MM.1S (cell line): ENCODE data around the gene CTDNEP1.

ENCODE experiments used
- DNase-seq: peaks from one replicate; pipeline ENCODE4 v3.0.0-alpha.2; 2015
- H2AFZ ChIP-seq: fragments of 300-600 bp; sonication (generic); 2 replicates; pipeline ENCODE4 v1.6.0; 2016; ENCODE audit warnings: antibody characterized with exemption, low read length
- H3F3A ChIP-seq: fragments of 300-600 bp; sonication (generic); 2 replicates; pipeline ENCODE4 v1.6.1; 2016; ENCODE audit warnings: mild to moderate bottlenecking, antibody characterized with exemption, low read length, moderate library complexity, mixed read lengths; ENCODE audit not compliant: insufficient read depth
- H3K27ac ChIP-seq: fragments of 300-600 bp; sonication (generic); 2 replicates; pipeline ENCODE4 v1.5.1; 2016; ENCODE audit warnings: mild to moderate bottlenecking, low read length
- H3K27me3 ChIP-seq: fragments of 300-600 bp; sonication (generic); replicated peaks from 2 replicates; pipeline ENCODE4 v1.6.0; 2016; ENCODE audit warnings: low read length; ENCODE audit not compliant: insufficient read depth
- H3K36me3 ChIP-seq: fragments of 300-600 bp; sonication (generic); replicated peaks from 2 replicates; pipeline ENCODE4 v1.6.1; 2016; ENCODE audit warnings: mild to moderate bottlenecking, low read length, mixed read lengths; ENCODE audit not compliant: insufficient read depth
- H3K4me1 ChIP-seq: fragments of 300-600 bp; sonication (generic); 2 replicates; pipeline ENCODE4 v1.6.1; 2016; ENCODE audit warnings: low read length, mixed read lengths
- H3K4me2 ChIP-seq: fragments of 300-600 bp; sonication (generic); 2 replicates; pipeline ENCODE4 v1.6.0; 2016; ENCODE audit warnings: low read depth, low read length
- H3K4me3 ChIP-seq: fragments of 300-600 bp; sonication (generic); 2 replicates; pipeline ENCODE4 v1.5.1; 2016; ENCODE audit warnings: low read length, mixed read lengths
- H3K79me2 ChIP-seq: fragments of 300-600 bp; sonication (generic); 2 replicates; pipeline ENCODE4 v1.6.1; 2016; ENCODE audit warnings: mixed run types, low read length, mixed read lengths
- H3K9ac ChIP-seq: fragments of 300-600 bp; sonication (generic); 2 replicates; pipeline ENCODE4 v1.6.1; 2016; ENCODE audit warnings: low read length, mixed read lengths
- H3K9me2 ChIP-seq: fragments of 300-600 bp; sonication (generic); replicated peaks from 2 replicates; pipeline ENCODE4 v1.6.1; 2016; ENCODE audit warnings: mild to moderate bottlenecking, low read length, mixed read lengths; ENCODE audit not compliant: insufficient read depth
- H3K9me3 ChIP-seq: fragments of 300-600 bp; sonication (generic); replicated peaks from 2 replicates; pipeline ENCODE4 v1.6.1; 2016; ENCODE audit warnings: mild to moderate bottlenecking, low read length, mixed read lengths; ENCODE audit not compliant: insufficient read depth
- H4K20me1 ChIP-seq: fragments of 300-600 bp; sonication (generic); 2 replicates; pipeline ENCODE4 v1.6.1; 2016; ENCODE audit warnings: mild to moderate bottlenecking, low read length, moderate library complexity, mixed read lengths; ENCODE audit not compliant: insufficient read depth
- CTCF ChIP-seq: fragments of 300-600 bp; sonication (generic); IDR thresholded peaks from 2 replicates; pipeline ENCODE4 v1.5.1; 2016; ENCODE audit warnings: antibody characterized with exemption, low read length, mixed read lengths
- EZH2 ChIP-seq: fragments of 300-600 bp; sonication (generic); optimal IDR thresholded peaks from 2 replicates; pipeline ENCODE3; 2017; ENCODE audit warnings: low read depth, mild to moderate bottlenecking, antibody characterized with exemption, low read length, mixed read lengths
- EZH2phosphoT487 ChIP-seq: fragments of 300-600 bp; sonication (generic); IDR thresholded peaks from 2 replicates; pipeline ENCODE4 v1.6.1; 2018; ENCODE audit warnings: antibody characterized with exemption, low read length

CTDNEP1 gene

GRCh38 chr17:7205561-7205960 is 46.0 kb downstream of the CTDNEP1 start:
- Histone ChIP-seq H3K27ac (no peak overlapping the region), H3K79me2 (no peaks in the 10 kb centered on the region), H4K20me1 (no peaks in the 10 kb centered on the region), H3K4me3 (peak overlapping the region; percentile 55), H3K4me1 (no peaks in the 10 kb centered on the region; the same call in 1 of the 2 replicates), H3K36me3 (no peaks in the 10 kb centered on the region), H3K27me3 (peaks cover 85% of the 10 kb centered on the region), H3K9me3 (no peaks in the 10 kb centered on the region), H3K4me2 (peak overlapping the region; percentile 87), H2AFZ (peak overlapping the region; percentile 62; the same call in 1 of the 2 replicates), H3F3A (no peaks in the 10 kb centered on the region), H3K9me2 (no peaks in the 10 kb centered on the region), H3K9ac (no peak overlapping the region; the same call in 1 of the 2 replicates)
- no peak for TF ChIP-seq CTCF
- no peak for TF ChIP-seq EZH2
- no peak for DNase-seq

GRCh38 chr17:7204828-7205461 is 46.6 kb downstream of the CTDNEP1 start:
- no peaks in the 10 kb centered on the region for H3K9me3 ChIP-seq
- no peak for TF ChIP-seq CTCF
- no peak for TF ChIP-seq EZH2
- no peak for TF ChIP-seq EZH2phosphoT487
- H3K4me2 ChIP-seq: peak overlapping the region; percentile 87
- no peaks in the 10 kb centered on the region for H3K9me2 ChIP-seq
- no peaks in the 10 kb centered on the region for H3K36me3 ChIP-seq
- DNase-seq: peak; percentile 56
- peak overlapping the region; percentile 34; the same call in 1 of the 2 replicates for H3K9ac ChIP-seq
- no peaks in the 10 kb centered on the region; the same call in 1 of the 2 replicates for H3K4me1 ChIP-seq
- H2AFZ ChIP-seq: peak overlapping the region; percentile 62
- no peaks in the 10 kb centered on the region for H3K79me2 ChIP-seq
- H3K27me3 ChIP-seq: peaks cover 85% of the 10 kb centered on the region
- H3F3A ChIP-seq: no peaks in the 10 kb centered on the region
- no peaks in the 10 kb centered on the region for H4K20me1 ChIP-seq
- no peak overlapping the region for H3K27ac ChIP-seq
- peak overlapping the region; percentile 55 for H3K4me3 ChIP-seq

- H3K36me3 ChIP-seq: no peaks in the 10 kb centered on the region
- H3K4me1 ChIP-seq: no peaks in the 10 kb centered on the region; the same call in 1 of the 2 replicates
- H2AFZ ChIP-seq: no peak overlapping the region
- no peaks in the 10 kb centered on the region for H3K9me2 ChIP-seq
- H3K9ac ChIP-seq: no peak overlapping the region
- H3K79me2 ChIP-seq: no peaks in the 10 kb centered on the region
- no peaks in the 10 kb centered on the region for H3F3A ChIP-seq
- H3K27me3 ChIP-seq: peaks cover 84% of the 10 kb centered on the region
- H3K27ac ChIP-seq: no peak overlapping the region
- no peaks in the 10 kb centered on the region for H4K20me1 ChIP-seq
- H3K4me2 ChIP-seq: peak overlapping the region; percentile 87
- no peak overlapping the region for H3K4me3 ChIP-seq
- no peaks in the 10 kb centered on the region for H3K9me3 ChIP-seq
- DNase-seq: no peak
- TF ChIP-seq CTCF (no peak), EZH2phosphoT487 (no peak), EZH2 (no peak)
These were observed 47.2 kb downstream of the CTDNEP1 start for GRCh38 chr17:7204336-7204735.
